ENCODE measurements around the gene VPS11.

- TF ChIP-seq CTCF (conservative IDR thresholded peaks at IDR 0.05), result no peak
- no peak for TF ChIP-seq ZFX (IDR thresholded peaks at IDR 0.05)
Measured at GRCh38 chr11:119111361-119111925, 43.8 kb downstream of the VPS11 start.
